Activated T-cell treated with anti-CD3 and anti-CD28 coated beads, Interleukin-2, amount 50 U/mL, for 24 hours (primary cell): ENCODE measurements around the gene MIEF2.
"Not testable (repeated sequence)": the region's sequence is repeated elsewhere in the genome, so short reads cannot be mapped to it uniquely, and the experiment has no call there.

Experiments
- DNase-seq: peaks from one replicate; pipeline ENCODE4 v3.0.0-alpha.2; 2020
- H3K27ac Mint-ChIP-seq: 2 replicates; pipeline ENCODE4 v1.8.0; 2020; ENCODE audit warnings: mild to moderate bottlenecking, mixed read lengths
- H3K27me3 Mint-ChIP-seq: 2 replicates; pipeline ENCODE4 v1.8.0; 2020; ENCODE audit warnings: mixed read lengths
- H3K36me3 Mint-ChIP-seq: 2 replicates; pipeline ENCODE4 v1.8.0; 2020; ENCODE audit warnings: low read depth, mixed read lengths
- H3K4me1 Mint-ChIP-seq: 2 replicates; pipeline ENCODE4 v1.8.0; 2020; ENCODE audit warnings: low read depth, mixed read lengths
- H3K4me3 Mint-ChIP-seq: 2 replicates; pipeline ENCODE4 v1.8.0; 2020; ENCODE audit warnings: mild to moderate bottlenecking, moderate library complexity, mixed read lengths
- H3K9me3 Mint-ChIP-seq: 2 replicates; pipeline ENCODE4 v1.8.0; 2020; ENCODE audit warnings: mixed read lengths

MIEF2 gene, protein sequence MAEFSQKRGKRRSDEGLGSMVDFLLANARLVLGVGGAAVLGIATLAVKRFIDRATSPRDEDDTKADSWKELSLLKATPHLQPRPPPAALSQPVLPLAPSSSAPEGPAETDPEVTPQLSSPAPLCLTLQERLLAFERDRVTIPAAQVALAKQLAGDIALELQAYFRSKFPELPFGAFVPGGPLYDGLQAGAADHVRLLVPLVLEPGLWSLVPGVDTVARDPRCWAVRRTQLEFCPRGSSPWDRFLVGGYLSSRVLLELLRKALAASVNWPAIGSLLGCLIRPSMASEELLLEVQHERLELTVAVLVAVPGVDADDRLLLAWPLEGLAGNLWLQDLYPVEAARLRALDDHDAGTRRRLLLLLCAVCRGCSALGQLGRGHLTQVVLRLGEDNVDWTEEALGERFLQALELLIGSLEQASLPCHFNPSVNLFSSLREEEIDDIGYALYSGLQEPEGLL

DNA sequence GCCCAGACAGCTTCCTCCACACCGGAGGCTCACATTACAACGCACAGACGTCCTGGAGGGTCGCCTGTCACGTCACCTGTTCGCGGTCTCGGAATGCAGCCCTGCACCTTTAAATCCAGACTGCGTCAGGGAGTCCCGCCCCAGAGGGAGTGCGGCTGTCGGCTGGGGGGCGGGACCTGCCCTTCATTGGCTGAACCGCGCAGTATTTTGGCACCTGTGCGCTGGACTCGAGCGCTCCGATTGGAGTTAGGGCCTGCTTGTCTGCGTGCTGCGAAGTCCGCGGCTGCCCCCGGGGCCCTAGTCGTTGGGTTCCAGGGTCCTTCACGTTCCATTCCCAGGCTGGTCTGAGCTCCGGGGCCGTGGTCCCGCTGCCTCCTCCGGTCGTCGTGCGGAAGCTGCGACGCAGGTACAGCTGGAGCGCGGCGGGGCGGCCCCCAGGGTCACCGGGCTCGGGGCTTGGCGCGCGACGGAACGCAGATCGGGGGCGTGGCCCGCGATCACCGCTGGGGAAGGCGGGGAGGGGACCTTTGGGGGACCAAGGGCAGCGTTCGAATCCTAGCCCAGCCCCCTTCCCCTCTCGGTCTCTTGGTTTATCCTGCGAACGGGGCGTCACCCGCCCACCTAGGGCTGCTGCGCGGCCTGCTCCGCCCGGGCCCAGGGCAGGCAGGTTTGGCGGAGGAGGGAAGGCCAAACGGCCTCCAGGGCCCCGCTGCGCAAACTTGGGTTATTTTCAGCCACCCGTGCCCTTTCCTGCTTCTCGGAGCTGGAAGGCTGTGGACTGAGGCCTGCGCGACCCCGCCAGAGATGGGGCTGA is at the start of gene MIEF2:
TSS of gene MIEF2 (plus strand) at position 331 of the 814 bp plus-strand sequence. CDS start 2,059 bp downstream, outside the sequence.
- Mint-ChIP-seq H3K4me1 (peaks cover 46% of the 10 kb centered on the region), H3K36me3 (peaks cover 35% of the 10 kb centered on the region)

GRCh38 chr17:18213666-18214270 is 46.7 kb upstream of the MIEF2 start:
- Mint-ChIP-seq H3K4me3 (no peak overlapping the region), H3K27ac (peak overlapping the region; percentile 52), H3K9me3 (no peaks in the 10 kb centered on the region), H3K36me3 (peaks cover 28% of the 10 kb centered on the region), H3K4me1 (no peaks in the 10 kb centered on the region), H3K27me3 (no peaks in the 10 kb centered on the region)
- no peak for DNase-seq

More for the DNA sequence above, at the start of gene MIEF2:
- peak within 1 kb of the TSS; percentile 80 for H3K4me3 Mint-ChIP-seq
- no peaks in the 10 kb centered on the region for H3K27me3 Mint-ChIP-seq
- peak; percentile 93 for DNase-seq
- peak within 1 kb of the TSS; percentile 89 for H3K27ac Mint-ChIP-seq
- H3K9me3 Mint-ChIP-seq = no peaks in the 10 kb centered on the region

DNA sequence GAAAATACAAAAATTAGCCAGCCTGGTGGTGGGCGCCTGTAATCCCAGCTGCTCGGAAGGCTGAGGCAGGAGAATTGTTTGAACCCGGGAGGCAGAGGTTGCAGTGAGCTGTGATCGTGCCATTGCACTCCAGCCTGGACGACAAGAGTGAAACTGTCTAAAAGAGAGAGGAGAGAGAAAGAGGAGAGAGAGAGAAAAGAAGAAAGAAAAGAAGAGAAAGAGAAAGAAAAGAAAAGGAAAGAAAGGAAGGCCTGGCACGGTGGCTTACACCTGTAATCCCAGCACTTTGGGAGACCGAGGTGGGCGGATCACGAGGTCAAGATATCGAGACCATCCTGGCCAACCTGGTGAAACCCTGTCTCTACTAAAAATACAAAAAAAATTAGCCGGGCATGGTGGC is 43.6 kb upstream of the MIEF2 start:
- not testable (repeated sequence) for H3K4me3 Mint-ChIP-seq, H3K36me3 Mint-ChIP-seq, DNase-seq, H3K27me3 Mint-ChIP-seq, H3K9me3 Mint-ChIP-seq, H3K4me1 Mint-ChIP-seq, H3K27ac Mint-ChIP-seq

DNA sequence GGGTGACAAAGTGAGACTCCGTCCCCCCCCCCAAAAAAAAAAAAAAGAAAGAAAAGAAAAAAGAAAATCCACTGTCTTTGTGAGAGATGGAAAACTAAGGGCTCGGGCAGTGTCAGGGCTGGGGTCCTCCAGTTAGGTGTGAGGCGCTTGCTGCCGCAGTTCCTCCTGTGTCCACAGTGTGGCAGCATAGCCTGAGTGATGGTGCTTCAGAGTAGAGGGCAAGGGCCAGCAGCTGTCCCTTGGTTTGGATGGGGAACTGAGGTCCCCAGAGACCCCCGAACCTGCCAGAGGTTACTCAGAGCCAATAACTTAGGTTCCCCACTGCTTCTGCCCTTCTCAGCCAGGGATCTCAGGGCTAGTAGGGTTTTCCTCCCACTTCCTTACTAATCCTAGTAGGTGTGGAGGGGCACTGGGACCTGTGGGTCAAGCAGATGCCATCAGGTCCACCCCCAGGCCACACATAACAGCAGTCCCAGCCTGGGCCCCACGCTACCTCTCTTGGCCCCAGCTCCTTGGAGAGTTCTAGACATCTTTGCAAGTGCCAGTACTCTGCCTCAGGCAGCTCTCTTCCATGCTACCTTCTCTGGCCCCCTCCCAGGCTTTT is 42.9 kb upstream of the MIEF2 start:
- no peak overlapping the region for H3K4me3 Mint-ChIP-seq
- H3K4me1 Mint-ChIP-seq = no peaks in the 10 kb centered on the region
- H3K9me3 Mint-ChIP-seq = no peaks in the 10 kb centered on the region
- no peaks in the 10 kb centered on the region for H3K27me3 Mint-ChIP-seq
- no peak overlapping the region for H3K27ac Mint-ChIP-seq
- DNase-seq = peak; percentile 83
- peaks cover 2% of the 10 kb centered on the region for H3K36me3 Mint-ChIP-seq

GRCh38 chr17:18218756-18219415 is 41.6 kb upstream of the MIEF2 start:
- Mint-ChIP-seq H3K9me3 (no peaks in the 10 kb centered on the region), H3K27ac (peak overlapping the region; percentile 11), H3K4me3 (no peak overlapping the region), H3K27me3 (no peaks in the 10 kb centered on the region), H3K4me1 (no peaks in the 10 kb centered on the region), H3K36me3 (no peaks in the 10 kb centered on the region)
- DNase-seq = no peak

GRCh38 chr17:18224053-18224386 is 36.4 kb upstream of the MIEF2 start:
- Mint-ChIP-seq H3K4me1 (peaks cover 30% of the 10 kb centered on the region), H3K4me3 (no peak overlapping the region)

DNA sequence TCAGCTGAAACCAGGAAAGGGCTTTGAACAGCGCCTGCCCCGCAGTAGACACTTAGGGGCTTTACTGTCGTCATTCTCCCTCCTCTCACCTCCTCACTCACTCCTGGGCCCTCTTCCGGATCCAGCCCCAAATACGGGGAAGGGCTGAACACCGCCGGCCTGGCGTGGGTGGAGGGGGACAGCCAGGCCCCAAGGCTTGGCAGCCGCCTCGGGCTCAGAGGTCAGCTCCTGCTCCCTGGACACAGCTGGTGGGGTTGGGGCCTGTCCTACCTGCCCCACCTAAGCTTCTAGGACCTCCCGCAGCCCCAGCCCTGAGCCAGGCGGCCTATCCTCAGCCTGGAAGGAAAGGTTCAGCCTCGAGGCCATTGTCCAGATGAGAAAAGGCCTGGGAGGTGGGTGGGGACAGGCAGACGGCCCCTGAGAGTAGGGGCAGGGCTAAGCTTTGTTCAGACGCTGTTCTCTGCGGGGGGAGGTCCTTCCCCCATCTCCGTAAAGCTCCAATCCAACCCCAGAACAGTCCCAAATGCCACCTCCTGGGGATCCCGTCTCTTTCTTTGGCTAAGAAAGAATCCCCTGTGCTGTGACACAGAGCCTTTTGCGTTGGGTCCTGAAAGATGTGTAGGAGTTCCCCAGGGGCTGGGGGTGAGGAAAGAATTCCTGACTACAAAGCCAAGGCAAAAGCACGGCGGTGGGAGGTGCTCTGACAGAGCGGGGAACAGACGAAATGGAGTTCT is 35.9 kb upstream of the MIEF2 start:
- no peaks in the 10 kb centered on the region for H3K27me3 Mint-ChIP-seq
- H3K9me3 Mint-ChIP-seq = no peaks in the 10 kb centered on the region
- H3K27ac Mint-ChIP-seq = peak overlapping the region; percentile 33
- peaks cover 30% of the 10 kb centered on the region for H3K4me1 Mint-ChIP-seq
- H3K36me3 Mint-ChIP-seq = peaks cover 3% of the 10 kb centered on the region
- DNase-seq = no peak
- H3K4me3 Mint-ChIP-seq = peak overlapping the region; percentile 68

More at GRCh38 chr17:18224053-18224386, 36.4 kb upstream of the MIEF2 start:
- DNase-seq = no peak
- no peaks in the 10 kb centered on the region for H3K27me3 Mint-ChIP-seq
- no peak overlapping the region for H3K27ac Mint-ChIP-seq
- H3K9me3 Mint-ChIP-seq = no peaks in the 10 kb centered on the region
- peaks cover 3% of the 10 kb centered on the region for H3K36me3 Mint-ChIP-seq

DNA sequence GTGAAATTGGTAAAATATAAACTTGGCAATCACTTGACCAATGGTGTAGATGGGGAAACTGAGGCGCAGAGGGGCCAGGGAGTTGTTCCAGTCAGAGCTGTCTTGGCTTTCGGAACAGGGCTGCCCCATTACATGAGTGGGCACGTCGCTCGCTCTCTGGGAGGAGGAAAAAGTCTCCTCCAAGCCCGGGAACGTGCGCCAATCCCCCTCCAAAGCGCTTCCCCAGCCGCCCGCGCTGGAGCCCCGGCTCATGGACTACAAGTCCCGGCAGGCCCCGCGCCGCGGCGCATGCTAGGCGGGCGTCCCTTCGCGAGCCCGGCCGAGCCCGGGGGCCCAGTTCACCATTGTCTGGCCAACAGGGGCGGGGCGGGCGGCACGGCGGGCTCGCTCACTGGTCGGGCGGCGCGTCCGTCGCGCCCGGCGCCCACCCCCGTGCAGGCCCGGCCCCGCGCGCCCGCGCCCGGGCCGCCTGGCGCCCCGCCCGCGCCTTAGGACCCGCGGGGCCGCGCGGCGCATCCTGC is 35.3 kb upstream of the MIEF2 start, which contains the start of gene LLGL1:
TSS of gene LLGL1 (plus strand) at position 515 of the 521 bp plus-strand sequence. CDS start 48 bp downstream, outside the sequence.
- Mint-ChIP-seq H3K27me3 (no peaks in the 10 kb centered on the region), H3K4me1 (peaks cover 30% of the 10 kb centered on the region), H3K9me3 (no peaks in the 10 kb centered on the region), H3K36me3 (peaks cover 3% of the 10 kb centered on the region), H3K4me3 (peak within 1 kb of the TSS; percentile 88), H3K27ac (peak within 1 kb of the TSS; percentile 88)
- DNase-seq = peak; percentile 97

- H3K27me3 Mint-ChIP-seq = no peaks in the 10 kb centered on the region
- peaks cover 3% of the 10 kb centered on the region for H3K36me3 Mint-ChIP-seq
- peaks cover 30% of the 10 kb centered on the region for H3K4me1 Mint-ChIP-seq
- no peak for DNase-seq
- no peaks in the 10 kb centered on the region for H3K9me3 Mint-ChIP-seq
- H3K27ac Mint-ChIP-seq = peak overlapping the region; percentile 88
- peak overlapping the region; percentile 88 for H3K4me3 Mint-ChIP-seq
Observed at GRCh38 chr17:18225642-18226283, 34.7 kb upstream of the MIEF2 start.

DNA sequence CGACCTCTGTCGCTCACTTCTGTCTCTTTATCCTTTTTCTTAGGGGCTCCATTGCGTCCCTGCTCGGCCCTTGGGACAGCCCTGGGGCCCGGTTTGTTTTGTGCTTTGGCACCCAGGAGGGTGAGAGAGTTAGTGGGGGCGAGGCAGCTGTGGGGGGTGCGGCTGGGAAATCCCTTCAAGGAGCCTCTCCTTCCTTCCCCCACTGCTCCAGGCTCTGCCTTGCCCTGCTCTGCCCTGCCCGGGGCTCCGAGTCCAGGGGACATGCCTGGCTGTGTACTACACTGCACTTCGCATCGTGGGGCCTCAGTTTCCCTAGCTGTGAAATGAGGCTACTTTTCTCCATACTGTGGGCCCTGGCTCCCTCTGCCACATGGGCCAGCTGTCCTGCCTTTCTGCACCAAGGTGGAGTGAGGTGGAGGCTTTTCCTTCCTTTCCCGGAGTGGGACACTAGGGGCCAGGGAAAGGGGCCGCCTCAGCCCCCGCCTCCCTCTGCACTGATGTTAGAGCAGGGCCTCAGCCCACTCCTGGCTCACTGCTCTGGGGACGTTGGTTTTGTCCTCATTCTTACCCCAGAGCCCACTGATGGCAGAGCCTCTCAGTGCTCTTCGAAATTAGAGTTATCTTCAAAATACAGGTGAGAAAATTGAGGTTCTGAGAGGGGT is 34.0 kb upstream of the MIEF2 start:
- H3K36me3 Mint-ChIP-seq = peaks cover 3% of the 10 kb centered on the region
- H3K4me3 Mint-ChIP-seq = peak overlapping the region; percentile 88
- H3K4me1 Mint-ChIP-seq = peaks cover 30% of the 10 kb centered on the region
- peak overlapping the region; percentile 88 for H3K27ac Mint-ChIP-seq
- H3K9me3 Mint-ChIP-seq = no peaks in the 10 kb centered on the region
- DNase-seq = no peak
- no peaks in the 10 kb centered on the region for H3K27me3 Mint-ChIP-seq

GRCh38 chr17:18227635-18228034 is 32.8 kb upstream of the MIEF2 start:
- Mint-ChIP-seq H3K4me1 (peaks cover 30% of the 10 kb centered on the region), H3K27me3 (no peaks in the 10 kb centered on the region), H3K4me3 (no peak overlapping the region), H3K27ac (no peak overlapping the region), H3K36me3 (peaks cover 10% of the 10 kb centered on the region), H3K9me3 (no peaks in the 10 kb centered on the region)
- no peak for DNase-seq

DNA sequence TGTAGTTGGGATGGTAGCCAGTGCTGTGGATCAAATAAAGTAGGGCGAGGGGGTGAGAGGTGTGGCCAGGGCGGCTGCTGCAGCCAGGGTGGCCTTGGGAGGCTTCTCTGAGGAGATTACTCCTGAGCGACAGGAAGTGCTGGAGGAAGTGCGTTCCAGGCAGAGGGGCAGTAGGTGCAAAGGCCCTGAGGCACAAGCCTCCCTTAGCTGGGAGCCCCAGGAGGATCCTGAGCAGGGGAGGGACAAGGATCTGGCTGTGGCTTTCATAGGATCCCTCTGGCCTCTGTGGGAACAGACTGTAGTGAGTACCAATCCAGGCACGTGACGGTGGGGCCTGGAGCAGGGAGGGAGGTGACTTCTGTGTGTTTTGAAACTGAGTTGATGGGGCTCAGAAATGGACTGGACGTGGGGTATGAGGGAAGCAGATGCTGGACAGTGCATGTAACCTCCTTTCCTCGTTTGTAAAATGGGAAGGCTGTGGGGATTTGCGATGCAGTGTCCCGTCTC is 32.2 kb upstream of the MIEF2 start:
- no peak overlapping the region for H3K4me3 Mint-ChIP-seq
- H3K4me1 Mint-ChIP-seq = peaks cover 30% of the 10 kb centered on the region
- H3K36me3 Mint-ChIP-seq = peaks cover 10% of the 10 kb centered on the region

More for the DNA sequence above, 32.2 kb upstream of the MIEF2 start:
- Mint-ChIP-seq H3K9me3 (no peaks in the 10 kb centered on the region), H3K27me3 (no peaks in the 10 kb centered on the region), H3K27ac (no peak overlapping the region)
- DNase-seq = no peak
